ENCODE results near the gene PDE9A.

DNA sequence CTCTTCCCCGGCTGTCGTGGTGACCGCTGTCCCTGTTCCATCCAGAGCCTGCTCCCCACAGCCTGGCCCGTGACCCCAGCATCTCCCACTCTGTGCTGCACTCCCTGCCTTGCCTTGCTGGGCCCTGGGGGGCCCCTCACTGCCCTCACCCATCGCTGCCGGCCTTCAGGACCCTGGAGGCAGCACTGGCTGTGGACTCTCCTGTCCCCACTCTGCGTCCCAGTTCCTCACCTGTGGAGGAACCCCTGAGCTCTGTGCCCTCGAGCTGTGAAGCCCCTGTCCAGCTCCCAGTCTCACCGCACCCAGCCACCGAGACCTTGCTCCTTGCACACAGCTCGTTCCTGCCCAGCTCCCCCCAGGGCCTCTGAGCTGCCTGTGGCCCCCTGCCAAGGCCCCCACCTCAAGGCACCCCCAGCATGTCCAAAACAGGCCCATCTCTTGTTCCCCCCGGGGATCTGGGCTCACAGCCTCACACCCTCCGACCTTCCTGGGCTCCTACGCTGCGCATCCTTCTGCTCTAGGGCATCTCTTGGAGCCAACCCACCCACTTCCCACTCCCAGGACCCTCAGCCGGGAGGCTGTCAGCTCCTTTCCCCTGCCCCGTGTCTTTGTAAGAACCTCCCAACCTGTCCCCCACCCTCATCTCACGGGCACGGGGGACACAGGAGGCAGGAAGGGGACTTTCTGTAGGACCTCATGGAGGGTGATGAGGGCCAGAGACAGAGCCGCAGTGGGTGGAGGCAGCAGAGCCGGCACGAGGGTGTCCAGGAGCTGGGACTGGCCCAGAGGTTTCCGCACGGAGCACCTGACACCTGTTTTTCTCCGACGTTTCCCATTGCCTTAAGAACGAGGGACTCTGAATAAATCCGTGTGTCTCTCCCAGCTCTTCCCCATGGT is 116.6 kb downstream of the PDE9A start:
- no peak for TF ChIP-seq CTCF (IDR thresholded peaks at IDR 0.05)
- TF ChIP-seq POLR2A (IDR thresholded peaks at IDR 0.05) = no peak

Measured in testis (tissue), 2 donors.